ENCODE measurements around the gene VPS72.
"Not testable (repeated sequence)": the region's sequence is repeated elsewhere in the genome, so short reads cannot be mapped to it uniquely, and the experiment has no call there.

The VPS72 gene

GRCh38 chr1:151189637-151190445 lies at the start of gene VPS72:
VPS72 (minus strand) TSS chr1:151190197; CDS start chr1:151190121, 76 bp downstream.
- DNase-seq (ENCODE audit: low read depth in 2 of 2), result peak; percentile 73 to 74

- no peak for DNase-seq (ENCODE audit: low read depth in 2 of 2)
Measured at GRCh38 chr1:151238467-151238739, 48.4 kb upstream of the VPS72 start.

GRCh38 chr1:151237678-151238466 lies 47.9 kb upstream of the VPS72 start:
- no peak for DNase-seq (ENCODE audit: low read depth in 2 of 2)

GRCh38 chr1:151235235-151235634 lies 45.2 kb upstream of the VPS72 start:
- no peak for DNase-seq (ENCODE audit: low read depth in 2 of 2)

GRCh38 chr1:151222130-151222529 lies 32.1 kb upstream of the VPS72 start:
- no peak for DNase-seq (ENCODE audit: low read depth in 2 of 2)

GRCh38 chr1:151221616-151222015 lies 31.6 kb upstream of the VPS72 start:
- DNase-seq (ENCODE audit: low read depth in 2 of 2), result no peak

GRCh38 chr1:151213560-151213959 lies 23.6 kb upstream of the VPS72 start:
- no peak for DNase-seq (ENCODE audit: low read depth in 2 of 2)

- DNase-seq (ENCODE audit: low read depth in 2 of 2), result no peak
Measured at GRCh38 chr1:151211972-151212705, 22.1 kb upstream of the VPS72 start.

- DNase-seq (ENCODE audit: low read depth in 2 of 2), result no peak
Measured at GRCh38 chr1:151210830-151211229, 20.8 kb upstream of the VPS72 start.

- DNase-seq (ENCODE audit: low read depth in 2 of 2), result not testable (repeated sequence)
Measured at GRCh38 chr1:151205381-151205965, 15.5 kb upstream of the VPS72 start.

GRCh38 chr1:151199873-151200581 lies 10.0 kb upstream of the VPS72 start:
- DNase-seq (ENCODE audit: low read depth in 2 of 2), result no peak

GRCh38 chr1:151198254-151199127 lies 8.5 kb upstream of the VPS72 start, which contains the start of gene PIP5K1A:
PIP5K1A (plus strand) TSS chr1:151198552; CDS start chr1:151198997, 445 bp downstream.
- peak; percentile 99 for DNase-seq (ENCODE audit: low read depth in 2 of 2)

- no peak for DNase-seq (ENCODE audit: low read depth in 2 of 2)
Measured at GRCh38 chr1:151197863-151198253, 7.9 kb upstream of the VPS72 start.

- no peak for DNase-seq (ENCODE audit: low read depth in 2 of 2)
Measured at GRCh38 chr1:151196292-151196800, 6.3 kb upstream of the VPS72 start.

- not testable (repeated sequence) for DNase-seq (ENCODE audit: low read depth in 2 of 2)
Measured at GRCh38 chr1:151194894-151195594, 5.0 kb upstream of the VPS72 start.

- DNase-seq (ENCODE audit: low read depth in 2 of 2), result no peak
Measured at GRCh38 chr1:151193856-151194255, 3.9 kb upstream of the VPS72 start.

- no peak for DNase-seq (ENCODE audit: low read depth in 2 of 2)
Measured at GRCh38 chr1:151193304-151193703, 3.3 kb upstream of the VPS72 start.

GRCh38 chr1:151192047-151192446 lies 2.0 kb upstream of the VPS72 start:
- DNase-seq (ENCODE audit: low read depth in 2 of 2), result no peak

- DNase-seq (ENCODE audit: low read depth in 2 of 2), result not testable (repeated sequence)
Measured at GRCh38 chr1:151188667-151189066, 1.3 kb downstream of the VPS72 start.

Data from stimulated activated CD8-positive, alpha-beta memory T cell treated with anti-CD3 and anti-CD28 coated beads, Interleukin-2, amount 100 ng/mL, for 48 hours (primary cell).